T-cell (primary cell): ENCODE results near the gene CD300LB. TPM values are rescaled to one million over a fixed set of nuclear protein-coding genes. Genes with fewer than 3 reads are reported as not detected.
"Not testable (repeated sequence)": the region's sequence is repeated elsewhere in the genome, so short reads cannot be mapped to it uniquely, and the experiment has no call there.

Source experiments
- ATAC-seq, 4 experiments: fragments of 200-7000 bp in 3 of 4; fragments of 150-1000 bp in 1 of 4; cut with Tn5 transposase; replicated peaks in 1 of 4; 1 replicate in 3 of 4; 2 replicates in 1 of 4; pipeline ENCODE4 v1.10.0; 2021; ENCODE audit warnings: moderate library complexity in 3 of 4, mild to moderate bottlenecking in 2 of 4, moderate number of reproducible peaks in 1 of 4
- CTCF ChIA-PET, 2 donors: fragments of 300-600 bp; sonication (Branson Sonifier 250); formaldehyde crosslinking; loops; one replicate each; lab custom pipeline; 2022; ENCODE audit warnings: antibody characterized with exemption in 2 of 2; lab: Charles Lee
- POLR2A ChIA-PET, 2 donors: fragments of 300-600 bp; sonication (Branson Sonifier 250); formaldehyde crosslinking; loops; one replicate each; lab custom pipeline; 2022; ENCODE audit warnings: antibody characterized with exemption in 2 of 2; lab: Charles Lee
- DNase-seq, 35 experiments: peaks; one replicate each; pipeline versions ENCODE4 v3.0.0 to v3.0.0-alpha.2; 2013 to 2023
- H3K27ac ChIP-seq: one replicate; pipeline ENCODE4 v1.5.1; 2013; ENCODE audit warnings: low read length
- H3K27me3 ChIP-seq, 2 experiments: replicated peaks in 1 of 2; 1 replicate in 1 of 2; 2 replicates in 1 of 2; pipeline versions ENCODE4 v1.6.1 to v1.7.0; 2013; ENCODE audit warnings: low read length in 1 of 2, mixed read lengths in 1 of 2; ENCODE audit not compliant: control insufficient read depth in 2 of 2, insufficient read depth in 2 of 2; ENCODE audit errors: extremely low read depth in 1 of 2
- H3K36me3 ChIP-seq, 2 donors: 1 replicate in 1 of 2; 2 replicates in 1 of 2; pipeline versions ENCODE4 v1.6.1 to v1.7.0; 2013; ENCODE audit warnings: low read length in 1 of 2; ENCODE audit not compliant: control insufficient read depth in 2 of 2, insufficient read depth in 1 of 2; ENCODE audit errors: extremely low read depth in 1 of 2
- H3K4me1 ChIP-seq, 2 experiments: 1 replicate in 1 of 2; 2 replicates in 1 of 2; pipeline versions ENCODE4 v1.6.1 to v1.7.0; 2013; ENCODE audit warnings: low read length in 2 of 2, mixed read lengths in 1 of 2; ENCODE audit not compliant: insufficient read depth in 2 of 2, control insufficient read depth in 1 of 2; ENCODE audit errors: extremely low read depth in 1 of 2
- H3K4me3 ChIP-seq, 2 donors: 1 replicate in 1 of 2; 2 replicates in 1 of 2; pipeline versions ENCODE4 v1.5.1 to v1.7.0; 2013; ENCODE audit warnings: mild to moderate bottlenecking in 2 of 2, low read length in 1 of 2, moderate library complexity in 1 of 2; ENCODE audit not compliant: control insufficient read depth in 1 of 2; ENCODE audit errors: extremely low read depth in 1 of 2
- H3K9me3 ChIP-seq: 2 replicates; pipeline ENCODE4 v1.7.0; 2013
- H3K27ac Mint-ChIP-seq, 2 donors: one replicate each; pipeline ENCODE4 v1.8.0; 2020 to 2021; ENCODE audit warnings: mild to moderate bottlenecking in 2 of 2, mixed read lengths in 2 of 2
- H3K27me3 Mint-ChIP-seq, 2 donors: one replicate each; pipeline ENCODE4 v1.8.0; 2021 to 2022; ENCODE audit warnings: mixed read lengths in 2 of 2
- H3K36me3 Mint-ChIP-seq: one replicate; pipeline ENCODE4 v1.8.0; 2021; ENCODE audit warnings: mixed read lengths
- H3K4me1 Mint-ChIP-seq, 3 donors: one replicate each; pipeline ENCODE4 v1.8.0; 2020 to 2022; ENCODE audit warnings: mixed read lengths in 3 of 3, mild to moderate bottlenecking in 1 of 3
- H3K4me3 Mint-ChIP-seq, 3 donors: one replicate each; pipeline ENCODE4 v1.8.0; 2020 to 2022; ENCODE audit warnings: mild to moderate bottlenecking in 3 of 3, mixed read lengths in 3 of 3, moderate library complexity in 3 of 3
- H3K9me3 Mint-ChIP-seq, 3 donors: one replicate each; pipeline ENCODE4 v1.8.0; 2020 to 2022; ENCODE audit warnings: mixed read lengths in 3 of 3
- WGBS: methylation state at CpG from one replicate; pipeline ENCODE4 v1.1.5; 2013; ENCODE audit warnings: missing lambda C conversion rate; ENCODE audit not compliant: insufficient coverage; 5-methylcytosine and 5-hydroxymethylcytosine counted together
- total RNA-seq, 35 experiments: library from RNA in 6 of 35; stranded (reverse) in 6 of 35; fragments of 120-200 nt in 1 of 35; gene quantifications; one replicate each; pipeline versions ENCODE4 v1.2.1 to v1.2.4 and lab custom pipeline; 2013 to 2026

The CD300LB gene
- not detected for total RNA-seq
- total RNA-seq (2013): 0.44 TPM
- total RNA-seq (lab: John Stamatoyannopoulos, UW): 0 to 4.0 (median 0.06) reads per million in 29 experiments

GRCh38 chr17:74531231-74531761, at the start of gene CD300LB:
Gene CD300LB, minus strand, starts transcription at chr17:74531475. Its CDS starts 125 bp downstream, at chr17:74531350.
- Mint-ChIP-seq H3K36me3 (no peaks in the 10 kb centered on the region), H3K4me1 (peaks cover 4 to 14% (median 6%) of the 10 kb centered on the region in 3 donors), H3K9me3 (no peaks in the 10 kb centered on the region), H3K27me3 (peaks cover 37 to 41% of the 10 kb centered on the region in 2 donors), H3K4me3 (no peak within 1 kb of the TSS), H3K27ac (no peak within 1 kb of the TSS)
- Histone ChIP-seq H3K4me1 (peaks cover 0 to 4% of the 10 kb centered on the region in 2 experiments), H3K27ac (no peak within 1 kb of the TSS), H3K27me3 (peaks cover 0 to 51% of the 10 kb centered on the region in 2 experiments), H3K36me3 (no peaks in the 10 kb centered on the region), H3K4me3 (no peak within 1 kb of the TSS), H3K9me3 (no peaks in the 10 kb centered on the region)
- whole genome bisulfite sequencing: 72% methylated on average over 3 of the region's 10 CpGs
- ATAC-seq (no peak), DNase-seq (peak in 2 of 35 experiments; percentile 4 to 8)
- POLR2A ChIA-PET: no interaction called here
- CTCF ChIA-PET: interaction anchor here in 1 of 2 donors (0.6 kb wide), 2 partner anchors 165 to 587 kb away, joined by 4 to 8 read pairs; no protein-coding TSS in a partner anchor

- Mint-ChIP-seq H3K4me3 (peak overlapping the region in 1 of 3 donors; percentile 36), H3K27me3 (peaks cover 0 to 2% of the 10 kb centered on the region in 2 donors), H3K9me3 (no peaks in the 10 kb centered on the region), H3K36me3 (no peaks in the 10 kb centered on the region), H3K27ac (no peak overlapping the region), H3K4me1 (peaks cover 14 to 17% (median 16%) of the 10 kb centered on the region in 3 donors)
- Histone ChIP-seq H3K4me1 (peaks cover 0 to 11% of the 10 kb centered on the region in 2 experiments), H3K36me3 (no peaks in the 10 kb centered on the region), H3K27me3 (peaks cover 0 to 5% of the 10 kb centered on the region in 2 experiments), H3K27ac (no peak overlapping the region), H3K4me3 (no peak overlapping the region), H3K9me3 (no peaks in the 10 kb centered on the region)
- DNase-seq: no peak
- no peak for ATAC-seq
- WGBS: 40% methylated on average over 7 of the region's 7 CpGs
- CTCF ChIA-PET: no interaction called here
- POLR2A ChIA-PET: no interaction called here
Observed at GRCh38 chr17:74579900-74580299, 48.6 kb upstream of the CD300LB start.

GRCh38 chr17:74578979-74579378, 47.7 kb upstream of the CD300LB start:
- H3K27ac Mint-ChIP-seq: no peak overlapping the region
- CTCF ChIA-PET: no interaction called here
- Histone ChIP-seq H3K4me1 (peaks cover 0 to 11% of the 10 kb centered on the region in 2 experiments), H3K9me3 (no peaks in the 10 kb centered on the region), H3K4me3 (no peak overlapping the region), H3K27me3 (peaks cover 0 to 3% of the 10 kb centered on the region in 2 experiments), H3K36me3 (no peaks in the 10 kb centered on the region), H3K27ac (no peak overlapping the region)
- H3K4me3 Mint-ChIP-seq: peak overlapping the region in 1 of 3 donors; percentile 36
- H3K4me1 Mint-ChIP-seq: peaks cover 14 to 17% (median 16%) of the 10 kb centered on the region in 3 donors
- H3K9me3 Mint-ChIP-seq: no peaks in the 10 kb centered on the region
- ATAC-seq: no peak
- 98% methylated on average over 7 of the region's 9 CpGs for WGBS
- POLR2A ChIA-PET: no interaction called here
- no peaks in the 10 kb centered on the region for H3K36me3 Mint-ChIP-seq
- peaks cover 2 to 6% of the 10 kb centered on the region in 2 donors for H3K27me3 Mint-ChIP-seq
- DNase-seq: no peak

GRCh38 chr17:74574489-74575142, 43.3 kb upstream of the CD300LB start:
- H3K4me1 Mint-ChIP-seq: peaks cover 6 to 8% (median 7%) of the 10 kb centered on the region in 3 donors
- H3K27me3 ChIP-seq: peaks cover 0 to 20% of the 10 kb centered on the region in 2 experiments
- H3K4me1 ChIP-seq: peaks cover 0 to 5% of the 10 kb centered on the region in 2 experiments
- POLR2A ChIA-PET: no interaction called here
- H3K36me3 Mint-ChIP-seq: no peaks in the 10 kb centered on the region
- WGBS: 55% methylated on average over 4 of the region's 5 CpGs
- no peaks in the 10 kb centered on the region for H3K9me3 ChIP-seq
- ATAC-seq (no peak), DNase-seq (no peak)
- H3K9me3 Mint-ChIP-seq: no peaks in the 10 kb centered on the region
- H3K27ac ChIP-seq: no peak overlapping the region
- H3K4me3 ChIP-seq: no peak overlapping the region
- no peak overlapping the region for H3K27ac Mint-ChIP-seq
- H3K27me3 Mint-ChIP-seq: peaks cover 6 to 15% of the 10 kb centered on the region in 2 donors
- CTCF ChIA-PET: no interaction called here
- H3K36me3 ChIP-seq: no peaks in the 10 kb centered on the region
- no peak overlapping the region for H3K4me3 Mint-ChIP-seq

GRCh38 chr17:74573635-74574034, 42.4 kb upstream of the CD300LB start:
- H3K36me3 Mint-ChIP-seq, H3K9me3 Mint-ChIP-seq, POLR2A ChIA-PET: not testable (repeated sequence)

GRCh38 chr17:74573169-74573568, 41.9 kb upstream of the CD300LB start:
- H3K4me1 Mint-ChIP-seq: peaks cover 0 to 10% (median 0%) of the 10 kb centered on the region in 3 donors
- Histone ChIP-seq H3K27me3 (peaks cover 0 to 34% of the 10 kb centered on the region in 2 experiments), H3K4me3 (no peak overlapping the region), H3K9me3 (no peaks in the 10 kb centered on the region), H3K4me1 (no peaks in the 10 kb centered on the region), H3K36me3 (no peaks in the 10 kb centered on the region), H3K27ac (no peak overlapping the region)
- ATAC-seq (no peak), DNase-seq (no peak)
- no peak overlapping the region for H3K4me3 Mint-ChIP-seq
- ChIA-PET CTCF (no interaction called here), POLR2A (no interaction called here)
- no peaks in the 10 kb centered on the region for H3K9me3 Mint-ChIP-seq
- no peak overlapping the region for H3K27ac Mint-ChIP-seq
- H3K36me3 Mint-ChIP-seq: no peaks in the 10 kb centered on the region
- WGBS: 92% methylated on average over 2 of the region's 3 CpGs
- peaks cover 16 to 29% of the 10 kb centered on the region in 2 donors for H3K27me3 Mint-ChIP-seq

More at GRCh38 chr17:74573635-74574034, 42.4 kb upstream of the CD300LB start:
- H3K4me3 ChIP-seq, DNase-seq, H3K27ac ChIP-seq, H3K9me3 ChIP-seq, H3K27ac Mint-ChIP-seq, H3K4me3 Mint-ChIP-seq, H3K4me1 ChIP-seq, H3K4me1 Mint-ChIP-seq, CTCF ChIA-PET, H3K36me3 ChIP-seq, ATAC-seq: not testable (repeated sequence)
- H3K27me3 ChIP-seq: peaks cover 0 to 30% of the 10 kb centered on the region in 2 experiments
- H3K27me3 Mint-ChIP-seq: peaks cover 11 to 24% of the 10 kb centered on the region in 2 donors
